ENCODE results near the gene VSTM4. TPM values are rescaled to one million over a fixed set of nuclear protein-coding genes. Genes with fewer than 3 reads are reported as not detected.

The VSTM4 gene
- total RNA-seq, 1 experiment from 2014 or later = not detected

GRCh38 chr10:48996329-48996728 is 119.0 kb downstream of the VSTM4 start:
- in situ Hi-C loops (cut with HindIII; ENCODE audit: low sequenced_read_pairs) = no loop called here
- DNase-seq (ENCODE audit: low spot score) = no peak

- no peak for DNase-seq (ENCODE audit: low spot score)
- in situ Hi-C loops (cut with HindIII; ENCODE audit: low sequenced_read_pairs) = no loop called here
Measured at GRCh38 chr10:48993627-48994026, 121.7 kb downstream of the VSTM4 start.

GRCh38 chr10:48990226-48990625 is 125.1 kb downstream of the VSTM4 start:
- no peak for DNase-seq (ENCODE audit: low spot score)
- in situ Hi-C loops (cut with HindIII; ENCODE audit: low sequenced_read_pairs) = no loop called here

GRCh38 chr10:48985621-48986158 is 129.6 kb downstream of the VSTM4 start:
- in situ Hi-C loops (cut with HindIII; ENCODE audit: low sequenced_read_pairs) = no loop called here
- DNase-seq (ENCODE audit: low spot score) = no peak

GRCh38 chr10:48983648-48984351 is 131.5 kb downstream of the VSTM4 start:
- DNase-seq (ENCODE audit: low spot score) = no peak
- in situ Hi-C loops (cut with HindIII; ENCODE audit: low sequenced_read_pairs) = no loop called here

GRCh38 chr10:48982584-48982983 is 132.7 kb downstream of the VSTM4 start:
- no peak for DNase-seq (ENCODE audit: low spot score)
- in situ Hi-C loops (cut with HindIII; ENCODE audit: low sequenced_read_pairs) = no loop called here

- peak; percentile 75 for DNase-seq (ENCODE audit: low spot score)
- in situ Hi-C loops (cut with HindIII; ENCODE audit: low sequenced_read_pairs) = no loop called here
Measured at GRCh38 chr10:48981310-48981907, 133.9 kb downstream of the VSTM4 start.

GRCh38 chr10:48978318-48978717 is 137.0 kb downstream of the VSTM4 start:
- in situ Hi-C loops (cut with HindIII; ENCODE audit: low sequenced_read_pairs) = no loop called here
- DNase-seq (ENCODE audit: low spot score) = no peak

- peak; percentile 23 for DNase-seq (ENCODE audit: low spot score)
- in situ Hi-C loops (cut with HindIII; ENCODE audit: low sequenced_read_pairs) = no loop called here
Measured at GRCh38 chr10:48976196-48976595, 139.1 kb downstream of the VSTM4 start.

GRCh38 chr10:48974510-48975156 is 140.7 kb downstream of the VSTM4 start:
- in situ Hi-C loops (cut with HindIII; ENCODE audit: low sequenced_read_pairs) = no loop called here
- no peak for DNase-seq (ENCODE audit: low spot score)

GRCh38 chr10:48973065-48973464 is 142.3 kb downstream of the VSTM4 start:
- DNase-seq (ENCODE audit: low spot score) = no peak
- in situ Hi-C loops (cut with HindIII; ENCODE audit: low sequenced_read_pairs) = no loop called here

GRCh38 chr10:48970654-48971053 is 144.7 kb downstream of the VSTM4 start:
- in situ Hi-C loops (cut with HindIII; ENCODE audit: low sequenced_read_pairs) = no loop called here
- DNase-seq (ENCODE audit: low spot score) = no peak

GRCh38 chr10:48970046-48970445 is 145.3 kb downstream of the VSTM4 start:
- DNase-seq (ENCODE audit: low spot score) = no peak
- in situ Hi-C loops (cut with HindIII; ENCODE audit: low sequenced_read_pairs) = no loop called here

- no peak for DNase-seq (ENCODE audit: low spot score)
- in situ Hi-C loops (cut with HindIII; ENCODE audit: low sequenced_read_pairs) = no loop called here
Measured at GRCh38 chr10:48968036-48968435, 147.3 kb downstream of the VSTM4 start.

GRCh38 chr10:48965460-48965859 is 149.9 kb downstream of the VSTM4 start:
- no peak for DNase-seq (ENCODE audit: low spot score)
- in situ Hi-C loops (cut with HindIII; ENCODE audit: low sequenced_read_pairs) = no loop called here

Other genes with a start within 250 kb of the VSTM4 start
- not detected in 2 replicates for gene LRRC18, start 175.7 kb downstream of the VSTM4 start, total RNA-seq (2014; rRNA removed; shearing (Covaris generic))
- gene FAM170B, start 18.5 kb upstream of the VSTM4 start, total RNA-seq (2014; rRNA removed; shearing (Covaris generic)) = not detected in 2 replicates
- gene TMEM273, start 72.9 kb upstream of the VSTM4 start, total RNA-seq (2014; rRNA removed; shearing (Covaris generic)) = not detected in 2 replicates
- not detected in 2 replicates for gene C10orf71, start 183.6 kb upstream of the VSTM4 start, total RNA-seq (2014; rRNA removed; shearing (Covaris generic))

Measured in G401 (cell line).